ENCODE results near the gene ZNF296. TPM values are rescaled to one million over a fixed set of nuclear protein-coding genes. Genes with fewer than 3 reads are reported as not detected.
"Not testable (repeated sequence)": the region's sequence is repeated elsewhere in the genome, so short reads cannot be mapped to it uniquely, and the experiment has no call there.

Gene ZNF296
- 2.6 and 4.2 TPM in 2 replicates for total RNA-seq (2014; rRNA removed; shearing (Covaris generic))

DNA sequence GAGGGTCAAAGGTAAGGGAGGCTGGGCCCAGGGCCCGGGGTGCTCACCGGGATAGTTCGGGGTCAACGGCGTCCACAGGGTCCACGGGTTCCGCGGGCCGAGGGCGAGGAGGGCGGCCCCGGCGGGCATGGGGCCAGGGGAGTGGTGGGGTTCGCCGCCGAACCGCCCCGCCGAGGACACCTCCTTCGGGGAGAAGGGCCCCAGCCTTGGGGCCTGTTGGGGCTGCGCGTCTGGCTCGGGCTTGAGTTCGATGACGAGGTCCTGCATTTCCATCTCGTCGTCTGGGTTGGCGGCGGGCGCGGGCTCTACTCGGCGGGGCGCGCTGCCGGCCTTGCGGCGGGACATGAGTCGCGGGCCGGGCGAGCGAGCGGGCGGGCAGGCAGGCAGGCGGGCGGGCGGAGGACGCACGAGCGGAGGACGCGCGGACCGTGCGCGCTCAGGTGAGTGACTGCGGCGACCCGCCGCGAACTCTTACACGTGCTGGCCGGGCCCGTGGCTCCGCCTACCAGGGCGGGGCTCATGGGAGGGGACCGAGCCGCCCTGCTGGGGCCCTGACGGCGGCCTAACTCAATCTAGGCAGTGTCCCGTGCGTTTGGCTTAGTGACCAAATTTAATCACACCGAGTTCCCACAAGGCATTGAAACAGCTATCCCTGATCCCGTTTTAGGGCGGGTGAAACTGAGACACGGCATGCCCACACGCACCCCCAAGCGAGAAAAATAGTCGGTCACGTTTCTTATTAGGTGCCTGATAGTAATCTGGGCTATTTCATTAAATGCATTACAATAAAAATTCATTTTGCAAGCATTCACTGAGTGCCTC is at the start of gene ZNF296:
TSS of gene ZNF296 (minus strand) at position 450 of the 822 bp plus-strand sequence. CDS start at position 345, 105 bp downstream.
- Histone ChIP-seq H3K36me3 (replicated peaks; ENCODE audit: control insufficient read depth, insufficient read depth, low read length) (peaks cover 4% of the 10 kb centered on the region), H3K27me3 (ENCODE audit: control insufficient read depth, insufficient read depth, low read length) (no peaks in the 10 kb centered on the region), H3K4me3 (ENCODE audit: insufficient read depth, low read depth, low read length) (peak within 1 kb of the TSS; percentile 86)
- DNase-seq: peak; percentile 98

DNA sequence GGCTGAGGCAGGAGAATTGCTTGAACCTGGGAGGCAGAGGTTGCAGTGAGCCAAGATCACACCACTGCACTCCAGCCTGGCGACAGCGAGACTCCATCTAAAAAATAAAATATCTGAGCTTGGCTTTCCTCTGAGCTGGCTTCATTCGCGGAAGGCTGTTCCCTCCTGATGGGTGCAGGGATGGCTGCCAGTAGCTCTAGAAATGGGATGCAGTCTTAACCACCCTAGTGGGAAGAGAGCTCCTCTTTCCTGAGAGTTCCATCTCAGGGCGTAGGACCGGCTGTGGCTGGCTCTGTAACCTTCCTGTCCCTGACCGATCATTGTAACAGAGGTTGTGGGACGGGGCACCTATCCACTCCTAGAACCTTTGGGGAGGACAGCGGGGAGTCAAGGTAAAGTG is 49.1 kb upstream of the ZNF296 start:
- no peak for DNase-seq
- Histone ChIP-seq H3K4me3 (ENCODE audit: insufficient read depth, low read depth, low read length) (no peak overlapping the region), H3K27me3 (ENCODE audit: control insufficient read depth, insufficient read depth, low read length) (no peaks in the 10 kb centered on the region), H3K36me3 (replicated peaks; ENCODE audit: control insufficient read depth, insufficient read depth, low read length) (no peaks in the 10 kb centered on the region; the same call in none of the 2 replicates)

DNA sequence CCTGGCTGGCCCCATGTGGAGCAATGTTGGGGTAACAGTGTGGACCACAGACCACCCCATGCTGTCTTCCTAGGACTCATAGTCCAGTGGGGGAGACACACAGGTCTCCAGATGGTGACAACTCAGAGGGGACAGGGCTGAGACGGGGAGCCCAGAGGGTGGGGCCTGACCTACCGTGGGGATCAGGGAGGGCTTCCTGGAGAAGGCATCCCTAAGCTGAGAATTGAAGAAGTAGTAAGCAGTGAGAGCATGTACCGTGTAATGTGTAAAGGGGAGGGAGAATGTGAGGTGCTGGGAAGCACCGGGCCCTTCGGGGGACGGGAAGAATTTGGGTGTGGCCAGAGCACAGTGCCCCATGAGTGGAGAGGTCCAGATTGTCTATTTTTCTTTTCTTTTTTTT is 47.7 kb upstream of the ZNF296 start:
- Histone ChIP-seq H3K36me3 (replicated peaks; ENCODE audit: control insufficient read depth, insufficient read depth, low read length) (no peaks in the 10 kb centered on the region; the same call in none of the 2 replicates), H3K27me3 (ENCODE audit: control insufficient read depth, insufficient read depth, low read length) (no peaks in the 10 kb centered on the region), H3K4me3 (ENCODE audit: insufficient read depth, low read depth, low read length) (no peak overlapping the region)
- DNase-seq: no peak

DNA sequence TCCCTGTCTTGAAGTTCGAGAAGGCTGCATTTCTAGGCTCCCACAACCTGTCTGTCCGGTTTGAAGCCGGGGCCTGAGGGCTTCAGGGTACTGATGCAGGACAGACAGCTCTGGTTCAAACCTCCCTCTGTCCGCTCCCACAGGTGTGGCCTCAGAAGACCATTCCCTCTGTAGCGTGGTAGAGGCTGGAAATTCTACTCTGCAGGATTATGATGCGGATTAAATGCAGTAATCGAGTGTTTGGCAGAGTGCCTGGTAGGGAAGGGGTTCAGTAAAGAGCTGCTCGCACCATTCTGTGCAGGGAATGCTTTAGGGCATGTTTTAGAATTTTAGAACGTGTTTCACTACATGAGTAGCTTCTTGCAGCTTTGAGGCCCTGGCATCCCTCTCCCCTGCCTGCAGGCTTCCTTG is 47.2 kb upstream of the ZNF296 start:
- no peaks in the 10 kb centered on the region; the same call in none of the 2 replicates for H3K36me3 ChIP-seq (replicated peaks; ENCODE audit: control insufficient read depth, insufficient read depth, low read length)
- H3K4me3 ChIP-seq (ENCODE audit: insufficient read depth, low read depth, low read length): no peak overlapping the region
- H3K27me3 ChIP-seq (ENCODE audit: control insufficient read depth, insufficient read depth, low read length): no peaks in the 10 kb centered on the region
- DNase-seq: no peak

DNA sequence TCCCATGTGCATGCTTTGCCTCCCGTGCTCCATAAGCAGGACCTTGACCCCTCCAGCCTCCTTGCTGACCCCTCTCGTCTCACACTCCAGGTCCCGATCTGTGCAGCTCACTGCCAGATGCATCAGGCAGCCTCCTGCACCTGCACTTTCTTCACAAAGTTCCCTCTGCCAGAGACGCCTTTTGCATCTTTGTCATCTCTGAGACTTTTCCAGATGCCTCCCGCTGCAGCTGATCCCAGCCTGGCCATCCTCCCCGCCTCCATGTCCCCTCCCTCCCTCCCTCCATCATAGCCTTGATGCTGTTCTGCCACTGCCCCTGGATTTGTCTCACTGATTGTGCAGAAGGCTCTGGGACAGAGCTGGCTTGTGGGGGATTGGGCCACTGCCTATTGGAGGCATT is 46.6 kb upstream of the ZNF296 start:
- Histone ChIP-seq H3K4me3 (ENCODE audit: insufficient read depth, low read depth, low read length) (no peak overlapping the region), H3K27me3 (ENCODE audit: control insufficient read depth, insufficient read depth, low read length) (no peaks in the 10 kb centered on the region), H3K36me3 (replicated peaks; ENCODE audit: control insufficient read depth, insufficient read depth, low read length) (no peaks in the 10 kb centered on the region; the same call in none of the 2 replicates)
- DNase-seq: no peak

DNA sequence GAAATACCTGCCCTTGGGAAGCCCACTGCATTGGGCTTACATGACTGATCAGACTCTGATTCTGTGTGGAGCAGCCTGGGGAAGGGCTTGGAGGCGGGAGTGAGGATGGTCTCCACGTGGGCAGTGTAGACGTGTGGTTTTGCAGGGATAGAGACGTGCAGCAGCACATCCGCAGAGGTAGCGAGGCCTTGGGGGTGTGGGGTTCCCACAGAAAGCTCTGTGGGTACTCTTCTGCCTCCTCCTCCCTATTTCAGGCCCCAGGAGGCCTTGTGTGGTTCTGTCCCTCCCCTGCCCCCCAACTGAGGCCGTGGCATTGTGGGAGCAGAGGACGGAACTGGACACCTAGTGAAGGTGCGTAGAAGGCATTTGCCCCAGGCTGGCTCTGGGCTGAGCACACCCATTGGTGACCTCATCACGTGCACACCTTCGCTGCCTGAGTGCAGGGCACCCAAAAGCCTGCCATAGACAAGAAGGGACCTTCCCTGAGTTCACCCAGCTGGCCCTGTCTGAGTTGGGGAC is 45.6 kb upstream of the ZNF296 start:
- Histone ChIP-seq H3K4me3 (ENCODE audit: insufficient read depth, low read depth, low read length) (no peak overlapping the region), H3K27me3 (ENCODE audit: control insufficient read depth, insufficient read depth, low read length) (no peaks in the 10 kb centered on the region), H3K36me3 (replicated peaks; ENCODE audit: control insufficient read depth, insufficient read depth, low read length) (no peaks in the 10 kb centered on the region; the same call in none of the 2 replicates)
- no peak for DNase-seq

DNA sequence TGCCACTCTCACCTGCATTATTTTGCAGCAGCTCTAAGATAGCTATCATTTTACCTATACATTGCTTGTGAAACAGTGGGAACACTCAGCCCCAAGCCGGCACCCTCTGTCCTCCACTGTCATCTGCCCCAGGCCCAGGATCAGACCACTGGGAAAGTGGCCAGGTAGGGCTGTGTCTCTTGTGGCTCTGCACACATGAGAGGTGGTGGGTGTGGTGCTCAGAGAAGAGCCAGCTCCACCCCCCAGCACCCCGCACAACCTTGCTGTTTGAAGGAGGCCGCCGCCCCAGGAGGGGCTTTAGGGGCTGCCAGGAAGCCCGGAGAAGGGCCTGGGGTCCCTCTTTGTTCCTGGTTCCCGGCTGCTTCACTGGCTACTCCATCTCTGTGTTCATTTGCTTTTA is 43.3 kb upstream of the ZNF296 start:
- H3K36me3 ChIP-seq (replicated peaks; ENCODE audit: control insufficient read depth, insufficient read depth, low read length): no peaks in the 10 kb centered on the region; the same call in 1 of the 2 replicates
- H3K27me3 ChIP-seq (ENCODE audit: control insufficient read depth, insufficient read depth, low read length): no peaks in the 10 kb centered on the region
- no peak for DNase-seq
- H3K4me3 ChIP-seq (ENCODE audit: insufficient read depth, low read depth, low read length): no peak overlapping the region

DNA sequence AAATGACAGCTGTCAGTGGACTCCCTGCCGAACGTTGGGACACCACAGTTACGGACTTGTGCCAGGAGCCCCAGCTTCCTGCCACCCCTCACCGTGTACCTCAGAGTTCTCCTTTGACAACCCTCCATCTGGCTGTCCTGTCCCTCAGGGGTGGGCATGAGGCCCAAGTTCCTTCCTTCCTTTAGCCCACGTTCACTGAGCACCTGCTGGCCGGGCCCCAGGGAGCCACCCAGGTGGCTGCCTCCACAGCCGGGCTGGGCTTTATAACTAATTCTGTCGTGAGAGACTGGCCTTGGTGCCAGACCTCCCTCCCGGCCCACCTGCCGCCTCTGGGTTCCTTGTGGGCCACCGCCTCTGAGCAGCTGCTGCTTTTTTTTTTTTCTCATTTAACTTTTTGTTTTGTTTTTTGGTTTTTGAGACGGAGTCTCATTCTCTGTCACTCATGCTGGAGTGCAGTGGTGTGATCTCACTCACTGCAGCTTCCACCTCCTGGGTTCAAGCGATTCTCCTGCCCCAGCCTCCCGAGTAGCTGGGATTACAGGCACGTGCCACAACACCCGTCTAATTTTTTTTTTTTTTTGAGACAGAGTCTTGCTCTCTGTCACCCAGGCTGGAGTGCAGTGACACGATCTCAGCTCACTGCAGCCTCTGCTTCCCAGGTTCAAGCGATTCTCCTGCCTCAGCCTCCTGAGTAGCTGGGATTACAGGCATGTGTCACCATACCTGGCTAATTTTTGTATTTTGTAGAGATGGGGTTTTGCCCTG is 42.5 kb upstream of the ZNF296 start:
- not testable (repeated sequence) for H3K4me3 ChIP-seq (ENCODE audit: insufficient read depth, low read depth, low read length); H3K27me3 ChIP-seq (ENCODE audit: control insufficient read depth, insufficient read depth, low read length); DNase-seq; H3K36me3 ChIP-seq (replicated peaks; ENCODE audit: control insufficient read depth, insufficient read depth, low read length)

DNA sequence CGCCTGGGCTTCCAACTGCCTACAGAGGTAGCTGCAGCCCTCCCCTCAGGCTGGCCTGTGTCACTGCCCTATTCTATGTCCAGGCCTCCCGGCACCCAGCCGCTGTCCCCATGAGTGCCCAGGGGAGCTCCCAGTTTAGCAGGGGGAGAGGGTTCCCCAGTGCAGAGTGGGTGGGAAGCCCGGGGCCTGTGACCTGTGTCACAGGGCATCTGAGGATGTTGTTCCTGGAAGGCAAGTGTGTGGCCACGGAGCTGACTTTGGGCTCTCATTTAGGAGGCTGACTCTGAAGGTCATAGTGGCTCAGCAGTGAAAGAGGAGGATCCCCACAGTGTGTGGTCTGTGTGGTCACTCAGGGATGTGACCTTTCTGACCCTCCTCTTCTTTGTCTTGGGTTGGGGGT is 41.8 kb upstream of the ZNF296 start:
- Histone ChIP-seq H3K27me3 (ENCODE audit: control insufficient read depth, insufficient read depth, low read length) (no peaks in the 10 kb centered on the region), H3K4me3 (ENCODE audit: insufficient read depth, low read depth, low read length) (no peak overlapping the region), H3K36me3 (replicated peaks; ENCODE audit: control insufficient read depth, insufficient read depth, low read length) (no peaks in the 10 kb centered on the region)
- DNase-seq: no peak

DNA sequence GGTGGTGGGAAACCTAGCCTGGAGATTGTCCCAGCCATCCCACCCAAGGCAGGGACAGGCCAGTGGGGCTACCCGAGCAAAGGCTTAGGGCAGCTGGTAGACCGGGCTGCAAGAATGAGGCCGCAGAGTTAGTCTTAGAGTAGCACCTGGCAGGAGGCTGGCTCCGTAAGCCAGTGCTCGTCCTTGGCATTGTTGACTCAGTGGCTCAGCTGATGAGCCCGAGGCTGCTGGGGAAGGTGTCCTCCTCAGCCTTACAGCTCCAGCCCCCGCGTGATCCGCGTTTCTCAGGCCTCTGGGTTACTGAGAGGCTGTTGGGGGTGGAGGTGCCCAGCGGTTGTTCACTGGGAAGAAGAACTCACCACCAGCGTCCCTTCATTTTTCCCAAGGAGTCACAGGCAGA is 41.4 kb upstream of the ZNF296 start:
- H3K36me3 ChIP-seq (replicated peaks; ENCODE audit: control insufficient read depth, insufficient read depth, low read length): no peaks in the 10 kb centered on the region
- DNase-seq: no peak

DNA sequence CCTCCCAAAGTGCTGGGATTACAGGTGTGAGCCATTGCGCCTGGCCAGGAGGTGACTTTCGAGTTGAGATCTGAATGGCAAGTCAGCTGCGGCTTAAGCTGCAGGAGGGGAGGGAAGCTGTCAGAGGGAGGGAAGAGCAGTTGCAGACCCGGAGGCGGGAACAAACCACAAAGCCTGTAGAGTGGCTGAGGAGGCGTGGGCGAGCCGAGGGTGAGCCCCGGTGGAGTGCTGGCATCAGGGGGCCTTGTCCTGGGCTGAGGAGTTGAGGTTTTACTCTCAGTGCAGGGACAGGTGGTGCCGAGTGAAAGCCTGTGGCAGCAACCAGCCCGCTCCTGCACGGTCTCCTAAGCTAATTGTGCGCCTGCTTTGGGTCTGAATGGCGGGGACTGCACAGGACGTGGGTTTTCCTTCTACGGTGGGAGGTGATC is 40.9 kb upstream of the ZNF296 start:
- H3K27me3 ChIP-seq (ENCODE audit: control insufficient read depth, insufficient read depth, low read length): no peaks in the 10 kb centered on the region
- no peak overlapping the region for H3K4me3 ChIP-seq (ENCODE audit: insufficient read depth, low read depth, low read length)
- peak; percentile 84 for DNase-seq
- no peaks in the 10 kb centered on the region for H3K36me3 ChIP-seq (replicated peaks; ENCODE audit: control insufficient read depth, insufficient read depth, low read length)

More for the DNA sequence above, 41.4 kb upstream of the ZNF296 start:
- H3K4me3 ChIP-seq (ENCODE audit: insufficient read depth, low read depth, low read length): no peak overlapping the region
- H3K27me3 ChIP-seq (ENCODE audit: control insufficient read depth, insufficient read depth, low read length): no peaks in the 10 kb centered on the region

DNA sequence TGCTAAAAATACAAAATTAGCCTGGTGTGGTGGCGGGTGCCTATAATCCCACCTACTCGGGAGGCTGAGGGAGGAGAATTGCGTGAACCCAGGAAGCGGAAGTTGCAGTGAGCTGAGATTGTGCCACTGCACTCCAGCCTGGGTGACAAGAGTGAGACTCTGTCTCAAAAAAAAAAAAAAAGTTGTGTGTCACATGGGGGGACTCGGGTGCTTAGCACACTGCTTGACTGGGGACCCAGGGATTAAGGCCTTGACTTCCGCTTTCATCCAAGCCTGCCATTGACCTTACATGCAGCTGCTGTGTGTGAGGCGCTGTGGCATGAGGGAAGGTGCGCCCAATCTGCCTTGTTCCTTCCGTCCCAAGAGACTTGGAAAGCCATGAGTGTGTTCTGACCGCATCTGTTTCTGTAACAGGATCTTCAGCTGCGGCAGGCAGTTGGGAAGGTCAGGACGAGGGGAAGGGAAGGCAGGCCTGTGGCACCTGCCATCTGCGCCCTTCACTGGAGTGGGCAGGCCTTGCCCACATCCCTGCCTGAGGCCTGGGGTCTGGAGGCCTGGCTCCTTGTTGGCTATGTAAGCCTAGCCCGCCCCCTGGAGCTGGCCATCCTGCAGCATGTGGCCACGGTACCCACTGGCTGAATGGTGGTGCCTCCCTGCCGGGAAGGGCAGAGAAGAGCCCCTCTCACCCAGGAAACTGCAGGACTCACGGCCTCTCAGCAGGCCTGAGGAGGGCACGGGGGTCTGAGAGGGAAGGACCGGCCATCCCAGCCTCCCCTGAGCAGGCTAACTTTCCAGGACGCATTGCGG is 39.7 kb upstream of the ZNF296 start:
- Histone ChIP-seq H3K4me3 (ENCODE audit: insufficient read depth, low read depth, low read length) (no peak overlapping the region), H3K27me3 (ENCODE audit: control insufficient read depth, insufficient read depth, low read length) (no peaks in the 10 kb centered on the region), H3K36me3 (replicated peaks; ENCODE audit: control insufficient read depth, insufficient read depth, low read length) (no peaks in the 10 kb centered on the region)
- DNase-seq: peak; percentile 55

DNA sequence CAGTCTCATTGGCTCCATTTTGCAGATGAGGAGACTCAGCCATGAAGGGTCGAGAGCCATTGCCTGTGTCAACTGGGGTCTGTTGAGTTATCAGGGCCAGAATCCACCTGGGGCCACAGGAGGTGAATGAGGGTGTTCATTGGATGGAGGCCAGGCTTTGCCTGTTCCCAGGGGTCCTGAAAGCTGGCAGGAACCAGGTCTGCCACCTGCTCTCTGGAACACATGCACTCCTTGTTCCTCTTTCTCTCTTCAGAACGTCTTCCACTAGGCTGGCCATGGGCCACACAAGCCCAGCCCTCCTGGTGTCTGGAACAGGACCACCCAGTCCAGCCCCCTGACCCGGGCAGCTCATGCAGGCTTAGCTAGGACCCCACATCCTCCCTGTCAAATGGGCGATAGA is 37.8 kb upstream of the ZNF296 start:
- no peak overlapping the region for H3K4me3 ChIP-seq (ENCODE audit: insufficient read depth, low read depth, low read length)
- DNase-seq: no peak
- no peaks in the 10 kb centered on the region for H3K36me3 ChIP-seq (replicated peaks; ENCODE audit: control insufficient read depth, insufficient read depth, low read length)
- H3K27me3 ChIP-seq (ENCODE audit: control insufficient read depth, insufficient read depth, low read length): no peaks in the 10 kb centered on the region

DNA sequence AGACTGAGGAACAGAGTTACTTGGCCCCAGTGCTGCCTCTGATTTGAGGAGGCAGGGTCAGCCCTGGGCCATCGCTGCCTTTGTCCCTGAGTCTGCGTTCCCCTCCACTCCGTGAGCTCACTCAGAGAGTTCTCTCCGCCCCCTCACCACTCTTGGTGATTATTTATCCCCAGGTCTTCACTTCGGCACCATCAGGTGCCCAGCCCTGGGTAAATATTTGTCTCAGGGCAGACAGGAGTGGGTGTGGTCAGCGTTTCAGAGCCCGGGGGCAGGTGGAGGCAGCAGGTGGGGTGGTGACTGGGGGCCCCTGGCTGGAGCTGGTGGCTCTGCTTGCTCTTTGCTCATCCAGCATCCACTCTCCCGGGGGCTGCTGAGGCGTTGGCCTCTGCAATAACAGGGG is 37.4 kb upstream of the ZNF296 start:
- DNase-seq: no peak
- no peaks in the 10 kb centered on the region for H3K27me3 ChIP-seq (ENCODE audit: control insufficient read depth, insufficient read depth, low read length)

More for the DNA sequence above, 37.4 kb upstream of the ZNF296 start:
- H3K36me3 ChIP-seq (replicated peaks; ENCODE audit: control insufficient read depth, insufficient read depth, low read length): no peaks in the 10 kb centered on the region
- no peak overlapping the region for H3K4me3 ChIP-seq (ENCODE audit: insufficient read depth, low read depth, low read length)

Measured in H7 (cell line).